HEK293T (cell line): ENCODE measurements around the gene OR2A7.
"Not testable (repeated sequence)": the region's sequence is repeated elsewhere in the genome, so short reads cannot be mapped to it uniquely, and the experiment has no call there.

Source experiments
- BHLHE40 ChIP-seq: fragments of 450-650 bp; IDR thresholded peaks from 2 replicates; pipeline ENCODE4 v1.6.1; 2016; ENCODE audit warnings: mild to moderate bottlenecking, moderate library complexity, borderline replicate concordance
- FOXA1 ChIP-seq: fragments of 450-650 bp; IDR thresholded peaks from 2 replicates; pipeline ENCODE4 v1.6.1; 2016; ENCODE audit warnings: mild to moderate bottlenecking
- FOXM1 ChIP-seq: fragments of 450-650 bp; IDR thresholded peaks from 2 replicates; pipeline ENCODE4 v1.6.1; 2017; ENCODE audit warnings: mild to moderate bottlenecking, borderline replicate concordance
- L3MBTL2 ChIP-seq: fragments of 450-650 bp; conservative IDR thresholded peaks from 2 replicates; pipeline ENCODE4 v1.6.1; 2016; ENCODE audit warnings: mild to moderate bottlenecking
- LEF1 ChIP-seq: fragments of 450-650 bp; IDR thresholded peaks from 2 replicates; pipeline ENCODE4 v1.6.1; 2017; ENCODE audit warnings: mild to moderate bottlenecking, borderline replicate concordance
- NFRKB ChIP-seq: fragments of 450-650 bp; IDR thresholded peaks from 2 replicates; pipeline ENCODE4 v1.6.1; 2016; ENCODE audit warnings: mild to moderate bottlenecking, moderate library complexity

DNA sequence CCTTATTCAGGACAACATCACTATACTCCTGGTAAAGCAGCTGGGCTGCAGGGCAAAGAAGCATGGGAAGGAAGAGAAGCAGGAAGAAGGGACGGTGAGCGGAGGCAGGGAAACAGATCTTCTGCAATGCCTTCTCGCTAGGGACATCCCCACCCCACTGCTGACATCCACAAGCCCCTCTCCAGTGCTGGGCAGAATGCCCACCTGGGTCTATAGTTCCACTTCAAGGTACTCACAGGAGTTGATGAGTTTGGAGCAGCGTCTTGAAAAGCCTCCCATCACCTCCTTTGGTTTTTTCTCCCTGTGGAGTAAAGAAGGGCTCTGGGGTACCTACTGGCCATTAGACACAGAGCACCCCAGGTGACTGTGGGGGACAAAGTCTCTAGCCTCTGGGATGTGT is 17.9 kb upstream of the OR2A7 start:
- TF ChIP-seq BHLHE40, L3MBTL2, FOXA1, LEF1, FOXM1, NFRKB: not testable (repeated sequence)
